Stimulated activated CD8-positive, alpha-beta memory T cell treated with anti-CD3 and anti-CD28 coated beads, Interleukin-12 subunit alpha, Interleukin-12 subunit beta, amount 100 ng/mL, for 1 hour (primary cell): ENCODE data around the gene MBNL2.

Source experiments
- DNase-seq: peaks from one replicate; pipeline ENCODE4 v3.0.0-alpha.2; 2020; ENCODE audit warnings: low read depth

The MBNL2 gene

DNA sequence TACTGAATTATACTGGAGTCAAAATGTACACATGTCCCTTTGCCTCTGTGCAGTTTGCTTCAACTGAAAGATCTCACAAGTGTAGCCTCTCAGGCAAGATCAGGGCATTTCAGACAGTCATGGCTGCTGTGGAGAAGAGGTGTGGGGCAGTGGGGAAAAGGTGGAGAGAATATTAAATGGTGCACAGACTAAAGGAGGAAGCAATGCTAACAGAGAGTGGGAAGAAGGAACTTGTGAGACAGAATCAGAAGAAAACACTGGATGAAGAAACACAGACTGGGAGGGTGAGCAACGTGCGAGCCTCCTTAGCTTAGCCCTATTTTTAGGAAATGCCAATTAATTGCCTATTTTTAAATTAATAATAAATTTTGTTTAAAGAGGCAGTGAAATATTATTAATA is 162.2 kb downstream of the MBNL2 start:
- no peak for DNase-seq

DNA sequence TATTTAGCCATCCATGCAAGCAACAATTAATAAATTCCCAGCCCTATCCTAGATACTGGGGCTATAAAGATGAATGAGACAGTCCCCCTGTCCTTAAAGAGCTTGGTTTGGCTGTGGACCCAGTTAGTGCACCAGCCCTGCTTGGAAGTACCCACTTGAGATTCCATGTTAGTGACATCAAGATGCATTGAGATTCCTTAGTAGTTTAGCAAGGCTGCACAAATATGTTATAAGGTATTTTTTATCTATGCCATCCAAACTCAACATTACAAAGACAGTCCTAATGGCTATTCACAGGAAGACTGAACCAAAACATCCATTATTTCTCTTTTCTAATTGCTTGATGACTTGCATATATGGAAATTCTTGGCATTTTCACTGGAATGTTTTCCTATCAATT is 163.0 kb downstream of the MBNL2 start:
- DNase-seq: no peak

DNA sequence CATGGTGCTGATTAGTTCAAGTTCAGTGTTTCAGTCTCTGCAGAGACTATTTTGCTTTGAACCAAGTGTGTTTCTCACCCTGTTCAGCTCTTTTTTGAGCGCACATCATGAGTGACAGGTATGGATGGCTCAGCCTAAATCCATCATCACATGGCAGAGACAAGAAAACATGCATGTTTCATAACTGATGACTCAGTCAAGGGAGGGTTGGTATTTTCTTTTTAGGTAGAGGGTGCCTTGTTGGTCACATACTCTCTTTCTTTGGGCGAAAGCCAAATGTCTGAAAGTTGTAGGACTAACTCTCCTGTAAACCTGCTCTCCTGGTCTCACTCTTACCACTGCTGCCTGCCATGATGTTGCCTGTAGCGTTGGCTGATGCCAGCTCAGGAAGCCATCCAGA is 163.7 kb downstream of the MBNL2 start:
- DNase-seq: no peak

DNA sequence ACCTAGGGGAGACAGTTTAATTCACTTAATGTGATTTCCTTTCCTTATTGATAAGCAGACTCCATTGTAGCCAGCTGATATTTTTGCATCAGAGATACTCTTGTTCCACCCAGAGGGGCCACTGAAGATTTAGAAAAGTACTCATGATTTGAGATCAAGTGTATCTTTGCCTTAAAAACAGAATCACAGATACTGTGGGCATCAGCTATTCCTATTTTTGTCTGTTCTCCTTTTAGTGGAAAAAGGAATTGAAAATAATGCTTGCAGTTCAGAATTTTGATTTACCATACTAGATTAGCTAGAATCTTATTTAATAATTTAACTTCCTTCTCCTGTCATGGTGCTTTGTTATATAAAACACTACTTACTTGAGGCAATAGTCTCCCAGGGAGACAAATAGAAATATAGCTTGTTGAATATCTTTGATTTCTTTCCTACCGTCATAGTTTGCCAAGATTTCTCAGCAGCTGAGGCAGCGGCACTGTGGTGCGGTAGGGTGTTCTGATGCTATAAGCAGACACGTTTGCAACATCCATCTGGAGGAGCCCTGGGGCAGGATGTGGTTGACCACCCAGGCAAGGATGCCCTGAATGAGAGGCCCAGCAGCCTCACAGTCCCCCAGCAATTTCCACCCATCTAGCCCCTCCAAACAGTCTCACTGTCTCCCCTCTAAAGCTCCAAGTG is 164.8 kb downstream of the MBNL2 start:
- DNase-seq: no peak

DNA sequence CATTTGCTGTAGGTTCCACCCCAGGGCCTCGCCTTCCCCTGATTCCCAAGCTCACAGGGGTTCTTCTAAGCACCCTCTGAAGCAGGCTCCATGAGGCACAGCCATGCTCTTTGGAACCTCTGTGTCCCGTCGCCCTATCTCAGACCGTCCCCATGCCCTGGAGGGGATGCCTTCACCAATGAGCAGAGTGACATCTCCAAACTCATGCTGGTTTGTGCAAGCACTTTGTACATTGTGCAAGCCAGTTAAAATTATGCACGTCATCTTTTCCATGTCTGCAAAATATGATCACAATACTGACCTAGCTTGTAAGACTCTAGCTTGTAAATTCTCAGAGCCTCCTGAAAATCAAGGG is 165.3 kb downstream of the MBNL2 start:
- no peak for DNase-seq

DNA sequence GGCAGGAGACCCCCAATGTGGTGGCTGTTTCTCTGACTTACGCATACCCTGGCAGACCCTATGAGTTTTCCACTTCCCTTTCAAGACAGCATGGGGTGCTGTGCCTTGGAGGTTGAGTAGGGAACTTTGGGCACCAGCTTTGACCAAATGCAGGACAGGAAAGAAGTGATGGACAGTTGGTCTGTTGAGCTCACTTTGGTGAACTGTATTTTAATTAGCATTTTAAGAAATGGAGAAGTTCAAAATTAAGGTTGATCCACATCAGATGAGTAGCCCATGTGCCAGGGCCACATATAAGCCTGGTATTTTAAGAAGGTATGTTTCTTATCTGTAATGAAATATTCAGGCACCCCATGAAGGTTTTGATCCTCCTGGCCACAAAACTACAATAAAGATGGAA is 165.8 kb downstream of the MBNL2 start:
- DNase-seq: no peak

DNA sequence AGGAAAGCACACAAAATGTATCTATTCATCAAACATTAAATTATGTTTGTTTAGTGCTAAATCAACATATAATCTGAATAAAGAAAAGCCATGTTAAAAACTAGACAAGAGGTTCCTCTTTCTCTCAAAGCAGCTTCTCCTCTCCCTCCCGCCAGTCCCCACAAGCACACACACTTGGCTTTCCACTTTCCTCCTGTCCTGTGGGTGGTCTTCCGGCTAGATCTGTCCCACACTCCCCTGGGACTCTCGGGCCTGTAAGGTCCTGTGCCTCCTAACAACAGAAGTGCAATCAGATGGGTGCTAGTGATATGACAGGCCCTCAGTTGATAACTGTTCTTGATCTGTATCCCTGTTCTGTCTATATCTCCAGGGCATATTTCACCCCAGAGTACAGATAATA is 166.2 kb downstream of the MBNL2 start:
- no peak for DNase-seq

DNA sequence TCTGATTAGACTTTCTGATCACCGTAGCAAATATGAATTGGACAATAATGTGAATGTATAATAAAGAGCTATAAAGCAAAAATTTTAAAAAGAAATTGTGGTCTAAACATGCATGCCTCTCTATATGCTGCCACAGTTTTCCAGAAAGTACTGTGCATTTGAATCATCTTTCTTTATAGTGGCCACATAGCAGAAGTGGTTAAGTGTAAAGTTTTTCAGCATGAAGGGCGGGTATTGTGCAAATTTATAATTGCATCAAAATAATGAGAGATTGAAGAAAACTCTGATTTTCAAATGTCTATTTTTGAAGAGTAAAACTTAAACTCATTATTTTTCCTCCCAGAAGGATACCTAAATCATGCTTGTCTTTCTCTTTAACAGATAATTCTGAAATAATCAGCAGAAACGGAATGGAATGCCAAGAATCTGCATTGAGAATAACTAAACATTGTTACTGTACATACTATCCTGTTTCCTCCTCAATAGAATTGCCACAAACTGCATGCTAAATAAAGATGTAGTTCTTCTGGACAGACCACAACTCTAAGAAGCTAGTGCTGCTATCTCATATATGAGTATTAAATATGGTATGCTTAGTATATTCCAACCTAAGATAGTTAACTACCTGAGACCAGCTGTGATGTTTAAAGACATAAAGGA is 168.9 kb downstream of the MBNL2 start:
- DNase-seq: no peak

DNA sequence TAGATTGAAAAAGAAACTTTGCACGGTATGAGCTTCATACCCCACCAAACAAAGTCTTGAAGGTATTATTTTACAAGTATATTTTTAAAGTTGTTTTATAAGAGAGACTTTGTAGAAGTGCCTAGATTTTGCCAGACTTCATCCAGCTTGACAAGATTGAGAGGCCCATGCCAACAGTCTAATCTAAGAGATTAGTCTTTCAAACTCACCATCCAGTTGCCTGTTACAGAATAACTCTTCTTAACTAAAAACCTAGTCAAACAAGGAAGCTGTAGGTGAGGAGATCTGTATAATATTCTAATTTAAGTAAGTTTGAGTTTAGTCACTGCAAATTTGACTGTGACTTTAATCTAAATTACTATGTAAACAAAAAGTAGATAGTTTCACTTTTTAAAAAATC is 169.9 kb downstream of the MBNL2 start:
- DNase-seq: no peak

DNA sequence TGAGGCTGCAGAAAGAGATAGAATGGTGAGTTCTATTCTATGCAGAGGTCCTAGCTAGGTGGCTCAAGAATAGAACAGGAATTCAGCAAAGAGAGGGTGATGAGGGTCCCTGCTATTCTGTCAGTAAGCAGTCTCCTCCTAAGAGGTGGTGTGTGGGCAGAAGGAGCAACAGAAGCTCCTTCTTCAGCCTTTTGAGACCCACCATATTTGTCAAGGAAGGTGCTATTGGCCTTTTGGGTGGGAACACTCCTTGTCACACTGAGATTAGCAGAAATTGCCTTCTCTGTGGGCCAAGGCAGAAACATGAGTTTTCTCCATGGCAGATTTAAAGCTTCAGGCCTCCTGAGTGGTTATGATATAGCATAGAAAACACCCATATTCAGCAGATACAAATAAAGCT is 172.4 kb downstream of the MBNL2 start:
- no peak for DNase-seq

DNA sequence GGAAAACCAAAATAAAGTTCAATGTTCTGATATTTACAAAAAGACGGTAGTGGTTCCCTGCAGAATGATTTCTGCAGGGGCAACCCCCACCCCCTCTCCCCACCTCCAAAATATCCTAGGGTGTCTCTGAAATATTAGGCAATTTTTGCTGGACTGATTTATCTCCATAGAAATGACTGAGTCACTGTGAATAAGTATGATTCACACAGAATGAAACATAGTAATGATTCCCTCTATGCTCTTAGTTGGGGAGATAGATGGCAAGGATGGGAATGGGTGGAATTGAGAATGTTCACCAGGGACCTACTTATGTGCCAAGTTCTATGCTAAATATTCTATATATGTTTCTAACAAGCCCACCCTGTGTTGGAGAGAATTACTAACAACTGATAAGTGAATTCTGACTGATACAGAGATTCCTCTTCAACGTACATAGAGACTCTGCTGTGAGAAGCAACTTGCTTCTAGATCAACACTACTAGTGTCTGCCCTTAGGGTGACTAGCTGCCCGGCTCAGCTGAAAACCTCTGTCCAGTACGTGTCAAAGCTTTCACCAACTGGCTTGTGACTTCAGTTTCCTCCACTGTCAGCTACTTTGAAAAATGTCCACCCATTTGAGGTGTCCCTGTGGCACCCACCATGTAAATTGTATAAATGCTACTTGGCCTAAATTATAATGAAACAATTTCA is 173.5 kb downstream of the MBNL2 start:
- DNase-seq: no peak

DNA sequence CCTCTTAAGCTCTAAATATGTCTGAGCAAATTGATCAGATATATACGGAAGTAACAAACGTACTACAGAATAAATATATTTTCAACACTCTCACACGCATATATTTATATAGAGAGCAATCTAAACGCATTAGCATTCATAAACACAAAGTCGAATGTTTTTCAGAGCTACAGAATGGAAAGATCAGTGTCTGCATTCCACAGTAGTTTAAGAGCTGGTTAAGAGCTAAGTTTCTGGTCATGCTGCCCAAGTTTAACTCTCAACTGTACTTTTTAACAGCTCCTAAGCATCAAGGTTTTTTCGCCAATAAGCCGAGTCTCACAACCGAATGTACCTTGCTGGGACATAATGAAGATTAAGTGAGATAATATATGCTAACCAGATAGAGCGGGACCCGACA is 175.1 kb downstream of the MBNL2 start:
- DNase-seq: no peak

DNA sequence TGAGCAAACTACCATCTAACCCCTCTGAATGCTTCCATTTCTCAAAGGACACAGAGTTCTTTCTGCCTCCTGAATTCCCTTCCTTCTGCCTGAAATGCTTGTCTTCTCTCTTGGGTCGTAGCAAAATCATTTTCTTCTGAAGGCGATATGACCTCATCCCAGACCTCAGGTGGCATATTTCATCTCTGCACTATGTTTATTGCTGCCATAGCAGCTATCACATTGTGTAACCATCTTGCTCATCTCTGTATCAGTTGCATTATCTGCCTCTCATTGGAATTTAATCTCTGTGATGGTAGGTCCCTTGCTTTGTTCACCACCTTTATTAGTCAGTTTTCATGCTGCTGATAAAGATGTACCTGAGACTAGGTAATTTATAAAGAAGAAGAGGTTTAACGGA is 179.3 kb downstream of the MBNL2 start:
- no peak for DNase-seq

DNA sequence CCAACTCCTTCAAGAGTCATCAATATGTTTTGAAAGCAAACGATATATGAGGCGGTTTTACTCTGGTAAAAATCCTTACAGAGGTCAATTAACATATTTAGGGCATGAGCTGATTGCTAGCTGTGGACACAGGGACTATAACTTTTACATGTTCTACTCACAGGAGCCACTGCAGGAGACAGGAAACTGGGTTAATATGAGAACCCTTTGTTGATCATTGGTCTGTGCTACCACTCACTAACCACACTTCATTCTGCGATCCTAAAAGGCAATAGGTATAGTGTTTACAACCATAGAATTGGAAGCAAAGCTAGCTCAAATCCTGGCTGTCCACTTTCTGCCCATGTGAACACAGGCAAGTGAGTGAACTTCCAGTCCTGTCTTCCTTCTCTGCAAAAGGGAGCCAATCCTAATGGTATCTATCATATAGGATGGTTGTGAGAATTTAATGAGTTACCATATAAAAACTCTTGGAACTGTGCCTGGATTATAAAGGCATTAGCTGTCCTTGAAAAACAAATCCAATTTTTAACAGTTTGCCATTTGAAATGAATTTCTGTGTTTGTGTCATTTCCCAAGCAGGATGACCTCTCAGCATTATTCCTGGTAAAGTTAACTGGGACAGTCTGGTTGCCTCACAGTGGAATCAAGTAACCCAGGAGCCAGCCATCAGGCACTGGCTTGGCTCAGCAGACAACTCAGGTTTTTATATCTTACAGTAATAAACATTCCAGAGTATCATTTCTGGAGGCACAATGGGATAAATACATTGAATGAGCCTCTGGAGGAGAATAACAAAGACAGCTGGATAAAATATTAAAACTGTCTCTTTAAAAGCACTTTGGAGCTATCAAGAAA is 182.0 kb downstream of the MBNL2 start:
- no peak for DNase-seq

DNA sequence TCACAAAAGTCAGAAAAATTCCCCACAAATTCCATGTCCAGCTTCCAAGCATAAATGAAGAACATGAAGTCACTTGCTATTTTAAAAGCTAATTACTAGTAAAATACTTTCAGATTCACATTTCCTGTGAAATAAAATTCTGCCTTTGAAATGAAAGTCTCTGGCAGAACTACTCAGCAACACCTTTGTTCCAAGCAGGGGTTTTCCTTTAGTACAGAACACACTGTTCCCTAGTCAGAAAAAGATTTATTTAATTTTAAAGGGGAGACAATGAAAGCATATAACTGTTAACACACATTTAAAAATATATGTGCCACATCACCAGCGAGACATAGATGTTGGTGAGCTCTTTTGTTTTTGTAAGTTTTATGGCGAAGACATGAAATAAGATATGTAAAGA is 185.4 kb downstream of the MBNL2 start:
- no peak for DNase-seq

DNA sequence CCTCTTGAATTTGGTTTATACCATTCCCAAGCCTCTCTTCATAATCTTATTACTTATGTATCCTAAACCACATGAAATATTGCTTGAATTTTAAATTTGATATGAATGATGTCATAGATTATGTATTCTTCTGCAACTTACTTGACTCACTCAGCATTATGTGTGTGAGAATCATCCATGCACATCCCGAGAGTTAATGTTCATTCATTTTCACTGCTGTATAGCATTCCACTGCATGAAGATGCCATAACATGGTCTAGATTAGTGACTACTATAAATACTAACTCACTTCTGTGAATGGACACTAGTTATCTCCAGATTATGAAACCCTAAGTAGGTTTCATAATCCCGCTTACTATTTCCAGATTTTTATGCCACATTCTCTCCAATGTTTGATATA is 186.8 kb downstream of the MBNL2 start:
- DNase-seq: no peak

DNA sequence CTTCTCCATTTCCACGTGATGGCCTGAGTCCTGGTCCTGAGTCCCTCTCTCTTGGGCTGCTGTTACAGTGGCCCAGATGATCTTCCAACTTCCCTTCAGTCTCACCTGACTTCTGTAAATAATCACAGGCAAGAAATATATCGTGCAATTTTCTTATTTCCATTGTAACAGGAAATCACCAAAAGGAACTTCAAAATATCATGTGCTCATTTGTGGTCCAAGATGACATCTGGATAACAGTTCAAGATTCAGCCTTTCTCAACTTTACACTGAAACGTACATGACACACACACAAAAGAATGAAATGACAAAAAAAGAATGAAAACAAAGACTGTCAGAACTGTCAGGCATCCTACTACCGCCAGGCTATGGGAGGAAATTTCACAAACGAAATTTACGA is 189.9 kb downstream of the MBNL2 start:
- DNase-seq: no peak

DNA sequence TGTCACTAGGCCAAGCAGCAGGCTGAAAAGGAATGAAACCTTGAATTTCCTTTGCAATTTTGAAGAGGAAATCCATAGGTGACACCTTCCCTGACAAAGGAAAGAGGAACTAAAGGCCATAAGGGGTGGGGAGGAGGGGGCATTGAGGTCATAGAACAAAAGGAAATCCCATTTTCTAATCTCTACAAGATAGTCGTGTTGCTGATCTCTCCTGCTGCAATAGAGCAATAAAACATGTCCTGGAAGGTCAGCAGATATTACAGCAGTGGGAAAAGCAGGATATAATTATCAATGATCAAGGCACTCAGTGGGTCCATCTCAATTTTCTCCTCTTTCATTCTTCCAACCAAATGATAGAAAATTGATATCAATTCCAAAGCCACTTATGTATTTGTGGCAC is 191.6 kb downstream of the MBNL2 start:
- no peak for DNase-seq

DNA sequence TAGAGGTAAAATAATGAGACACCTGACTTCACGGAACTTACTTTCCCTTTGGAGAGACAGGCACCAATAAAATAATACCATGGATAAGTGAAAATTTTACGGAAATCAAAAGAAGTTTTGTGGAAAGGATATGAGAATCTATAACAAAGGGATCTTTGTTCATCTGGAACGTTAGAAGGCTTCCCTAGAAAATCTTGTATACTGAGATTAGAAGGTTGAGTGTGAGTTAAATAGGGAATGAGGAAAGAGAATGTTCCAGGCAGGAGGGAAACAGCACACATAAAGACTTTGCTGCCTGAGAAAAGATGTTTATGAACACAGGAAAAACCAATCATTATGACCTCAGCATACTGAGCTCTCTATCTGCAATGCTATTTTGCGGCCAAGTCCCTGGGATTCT is 192.3 kb downstream of the MBNL2 start:
- no peak for DNase-seq

DNA sequence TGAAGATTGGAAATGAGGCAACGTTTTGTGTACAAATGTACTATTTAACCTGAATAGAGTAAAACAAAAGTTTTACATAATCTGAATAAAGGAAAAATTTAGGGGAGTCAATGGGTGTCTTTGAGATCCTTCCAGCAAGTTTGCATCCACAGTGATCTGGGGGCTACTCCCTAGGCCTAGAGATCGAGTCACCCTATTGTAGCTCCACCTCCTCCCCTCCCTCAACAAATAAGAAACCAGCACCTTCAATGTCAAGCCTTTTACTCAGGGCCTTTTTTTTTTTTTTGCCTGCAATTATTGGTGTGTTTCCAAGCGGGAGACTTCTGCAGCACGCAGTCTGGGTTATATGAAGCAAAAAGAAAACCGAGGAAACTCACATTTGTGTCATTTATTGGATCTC is 195.6 kb downstream of the MBNL2 start:
- DNase-seq: no peak

DNA sequence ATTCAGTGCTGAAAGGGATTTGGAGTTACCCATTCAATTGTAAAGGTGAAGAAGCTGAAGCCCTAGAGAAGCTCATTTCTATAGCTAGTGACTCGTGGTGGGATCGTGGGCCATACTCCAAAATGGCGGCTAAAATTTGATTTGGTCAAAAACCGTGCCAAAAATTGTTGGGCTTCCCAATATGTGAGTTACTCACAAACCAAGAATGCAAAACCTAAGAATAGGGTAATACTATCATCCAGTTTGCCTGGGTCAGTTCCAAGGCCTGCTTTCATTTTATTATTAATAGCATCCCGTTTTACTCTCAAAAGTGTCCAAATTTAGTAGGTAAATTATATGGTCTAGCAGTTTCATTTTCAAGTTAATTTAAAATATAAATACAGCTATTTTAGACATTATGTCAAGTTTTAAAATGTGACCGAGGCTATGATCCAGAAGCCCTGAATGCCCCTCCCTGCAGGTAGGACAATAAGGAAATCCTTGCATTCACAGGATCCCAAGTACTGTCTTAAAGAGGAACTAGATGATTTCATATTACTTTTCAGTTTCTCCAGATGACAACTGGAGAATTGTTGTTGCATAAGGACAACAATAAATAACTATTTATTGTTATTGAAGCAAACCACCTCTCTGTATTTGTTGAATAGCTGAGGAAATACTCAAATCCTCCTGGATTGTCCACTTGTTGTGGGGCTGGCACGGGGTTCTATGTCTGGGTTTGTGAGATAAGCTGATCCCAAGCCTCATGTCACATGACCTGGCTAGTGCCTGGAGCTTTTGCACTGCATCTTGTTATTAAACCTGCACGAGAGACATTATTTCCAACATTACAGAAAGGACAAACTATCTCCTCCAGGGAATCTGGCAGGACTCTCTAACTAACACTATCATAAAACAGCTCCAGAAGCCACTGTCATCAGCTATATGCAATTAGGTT is 200.3 kb downstream of the MBNL2 start:
- no peak for DNase-seq
